Chondrocyte (in vitro differentiated cells): Measurements from ENCODE around the gene SLAMF8. TPM values are rescaled to one million over a fixed set of nuclear protein-coding genes. Genes with fewer than 3 reads are reported as not detected.

Experiments
- DNase-seq: peaks from one replicate; pipeline ENCODE4 v3.0.0; 2021; ENCODE audit warnings: mixed read lengths, low spot score
- H3K27ac Mint-ChIP-seq: one replicate; pipeline ENCODE4 v1.8.0; 2021; ENCODE audit warnings: mild to moderate bottlenecking, moderate library complexity, mixed read lengths; ENCODE audit not compliant: unreplicated experiment
- H3K27me3 Mint-ChIP-seq: 2 replicates; pipeline ENCODE4 v1.8.0; 2021; ENCODE audit warnings: low read depth, mixed read lengths
- H3K36me3 Mint-ChIP-seq: 2 replicates; pipeline ENCODE4 v1.8.0; 2021; ENCODE audit warnings: low read depth, mixed read lengths
- H3K4me1 Mint-ChIP-seq: 2 replicates; pipeline ENCODE4 v1.8.0; 2021; ENCODE audit warnings: low read depth, mild to moderate bottlenecking, mixed read lengths
- H3K4me3 Mint-ChIP-seq: one replicate; pipeline ENCODE4 v1.8.0; 2021; ENCODE audit warnings: mild to moderate bottlenecking, moderate library complexity, mixed read lengths; ENCODE audit not compliant: unreplicated experiment
- H3K9me3 Mint-ChIP-seq: 2 replicates; pipeline ENCODE4 v1.8.0; 2021; ENCODE audit warnings: low read depth, mixed read lengths
- CTCF ChIP-seq: fragments of 200-600 bp; sonication (generic); IDR thresholded peaks from 2 replicates; pipeline ENCODE4 v1.5.0; 2021; ENCODE audit warnings: antibody characterized with exemption, mild to moderate bottlenecking, moderate library complexity
- total RNA-seq: library from RNA; stranded (reverse); gene quantifications from 3 replicates; pipeline ENCODE4 v1.2.1, GENCODE V29; 2021

SLAMF8 gene
- total RNA-seq, 1 donor from 2014 or later, result not detected

- Mint-ChIP-seq H3K9me3 (no peaks in the 10 kb centered on the region), H3K27me3 (peaks cover 19% of the 10 kb centered on the region), H3K4me1 (no peaks in the 10 kb centered on the region), H3K36me3 (no peaks in the 10 kb centered on the region), H3K27ac (no peak overlapping the region), H3K4me3 (no peak overlapping the region)
- DNase-seq, result no peak
- no peak for TF ChIP-seq CTCF
These were observed 26.3 kb upstream of the SLAMF8 start for GRCh38 chr1:159800177-159800930.

- H3K4me3 Mint-ChIP-seq, result no peak within 1 kb of the TSS
- TF ChIP-seq CTCF, result no peak
- no peaks in the 10 kb centered on the region for H3K9me3 Mint-ChIP-seq
- no peak for DNase-seq
- no peak within 1 kb of the TSS for H3K27ac Mint-ChIP-seq
- peaks cover 17% of the 10 kb centered on the region for H3K27me3 Mint-ChIP-seq
- no peaks in the 10 kb centered on the region for H3K4me1 Mint-ChIP-seq
- H3K36me3 Mint-ChIP-seq, result no peaks in the 10 kb centered on the region
These were observed 24.6 kb upstream of the SLAMF8 start, which contains the start of gene FCRL6 for GRCh38 chr1:159802111-159802510. Gene FCRL6, plus strand, starts transcription at chr1:159802360. Its CDS starts 65 bp downstream, at chr1:159802425.

- Mint-ChIP-seq H3K4me3 (no peak overlapping the region), H3K4me1 (no peaks in the 10 kb centered on the region), H3K9me3 (no peaks in the 10 kb centered on the region), H3K36me3 (no peaks in the 10 kb centered on the region), H3K27me3 (peaks cover 12% of the 10 kb centered on the region), H3K27ac (no peak overlapping the region)
- no peak for TF ChIP-seq CTCF
- no peak for DNase-seq
These were observed 22.6 kb upstream of the SLAMF8 start for GRCh38 chr1:159803956-159804689.

GRCh38 chr1:159804924-159805323 is 21.7 kb upstream of the SLAMF8 start:
- Mint-ChIP-seq H3K4me3 (no peak overlapping the region), H3K27me3 (peaks cover 12% of the 10 kb centered on the region), H3K9me3 (no peaks in the 10 kb centered on the region), H3K4me1 (no peaks in the 10 kb centered on the region), H3K27ac (no peak overlapping the region), H3K36me3 (no peaks in the 10 kb centered on the region)
- no peak for TF ChIP-seq CTCF
- no peak for DNase-seq

- Mint-ChIP-seq H3K4me3 (no peak overlapping the region), H3K9me3 (no peaks in the 10 kb centered on the region), H3K27ac (no peak overlapping the region), H3K36me3 (peaks cover 2% of the 10 kb centered on the region), H3K4me1 (no peaks in the 10 kb centered on the region), H3K27me3 (peaks cover 17% of the 10 kb centered on the region)
- no peak for TF ChIP-seq CTCF
- no peak for DNase-seq
These were observed 10.7 kb upstream of the SLAMF8 start for GRCh38 chr1:159815926-159816325.
